ENCODE results near the gene FZD8.

GRCh38 chr10:35652824-35653223 is 10.7 kb upstream of the FZD8 start:
- no peak for TF ChIP-seq CTCF (optimal IDR thresholded peaks at IDR 0.05 in 1 of 3, IDR thresholded peaks at IDR 0.05 in 1 of 3, conservative IDR thresholded peaks at IDR 0.05 in 1 of 3; ENCODE audit: extremely low read depth in 1 of 3, insufficient read depth in 2 of 3, low read length in 3 of 3)
- no peak for TF ChIP-seq EZH2 (IDR thresholded peaks at IDR 0.05; ENCODE audit: low read length)

Measured in keratinocyte (primary cell).